OCI-LY1 (cell line): ENCODE measurements around the gene ERCC5.

ENCODE experiments used
- EZH2 ChIP-seq: fragments of 200-600 bp; sonication (generic), shearing (Covaris generic); IDR thresholded peaks from 2 replicates; pipeline ENCODE4 v1.8.0; 2017; ENCODE audit warnings: borderline replicate concordance, mixed run types, mild to moderate bottlenecking, antibody characterized with exemption, low read length, moderate library complexity, mixed read lengths
- TF ChIP-seq, protein P1 (sequence below): fragments of 200-600 bp; sonication (generic), shearing (Covaris generic); IDR thresholded peaks from 2 replicates; pipeline ENCODE4 v1.5.1; 2017; ENCODE audit warnings: mild to moderate bottlenecking, antibody characterized with exemption, low read length, moderate library complexity, mixed read lengths

DNA sequence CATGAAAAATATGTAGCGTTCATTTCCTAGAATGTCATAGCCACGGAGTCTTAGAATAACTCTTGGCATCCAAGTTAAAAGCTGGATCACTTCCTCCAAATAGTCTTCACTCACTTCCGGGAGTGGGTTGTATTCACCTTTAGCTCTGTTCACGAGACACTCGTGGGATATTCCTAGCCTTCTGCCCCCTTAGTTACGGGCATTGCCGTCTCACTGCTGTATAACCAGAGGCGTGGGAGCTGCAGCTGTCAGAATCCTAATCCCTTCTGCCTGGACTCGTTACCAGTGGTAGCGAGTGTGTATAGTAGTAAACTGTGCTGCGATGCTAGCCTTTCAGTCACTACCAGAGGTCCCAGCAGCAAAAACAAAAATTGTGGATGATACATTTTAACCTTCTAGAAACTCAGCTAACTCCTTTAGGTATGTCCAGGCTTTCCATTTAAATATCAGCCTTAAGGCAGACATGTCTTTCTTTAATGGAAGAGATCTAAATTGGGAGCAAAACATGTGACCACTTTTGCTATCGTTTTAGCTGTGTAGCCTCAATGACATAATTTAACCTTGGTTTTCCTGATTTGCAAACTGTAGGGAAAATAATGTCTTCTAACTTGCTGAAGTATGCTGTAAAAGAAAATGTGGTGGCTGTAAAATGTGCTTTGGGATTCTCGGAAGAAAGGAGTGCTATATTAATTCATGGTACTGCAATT lies 34.1 kb downstream of the ERCC5 start:
- TF ChIP-seq, protein P1, sequence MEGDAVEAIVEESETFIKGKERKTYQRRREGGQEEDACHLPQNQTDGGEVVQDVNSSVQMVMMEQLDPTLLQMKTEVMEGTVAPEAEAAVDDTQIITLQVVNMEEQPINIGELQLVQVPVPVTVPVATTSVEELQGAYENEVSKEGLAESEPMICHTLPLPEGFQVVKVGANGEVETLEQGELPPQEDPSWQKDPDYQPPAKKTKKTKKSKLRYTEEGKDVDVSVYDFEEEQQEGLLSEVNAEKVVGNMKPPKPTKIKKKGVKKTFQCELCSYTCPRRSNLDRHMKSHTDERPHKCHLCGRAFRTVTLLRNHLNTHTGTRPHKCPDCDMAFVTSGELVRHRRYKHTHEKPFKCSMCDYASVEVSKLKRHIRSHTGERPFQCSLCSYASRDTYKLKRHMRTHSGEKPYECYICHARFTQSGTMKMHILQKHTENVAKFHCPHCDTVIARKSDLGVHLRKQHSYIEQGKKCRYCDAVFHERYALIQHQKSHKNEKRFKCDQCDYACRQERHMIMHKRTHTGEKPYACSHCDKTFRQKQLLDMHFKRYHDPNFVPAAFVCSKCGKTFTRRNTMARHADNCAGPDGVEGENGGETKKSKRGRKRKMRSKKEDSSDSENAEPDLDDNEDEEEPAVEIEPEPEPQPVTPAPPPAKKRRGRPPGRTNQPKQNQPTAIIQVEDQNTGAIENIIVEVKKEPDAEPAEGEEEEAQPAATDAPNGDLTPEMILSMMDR: no peak
- TF ChIP-seq EZH2: no peak
